Measurements from ENCODE around the gene ELFN1. TPM values are rescaled to one million over a fixed set of nuclear protein-coding genes. Genes with fewer than 3 reads are reported as not detected.
"Not testable (repeated sequence)": the region's sequence is repeated elsewhere in the genome, so short reads cannot be mapped to it uniquely, and the experiment has no call there.

ELFN1 gene
- total RNA-seq, 1 donor from 2014 or later = 4.3 TPM

DNA sequence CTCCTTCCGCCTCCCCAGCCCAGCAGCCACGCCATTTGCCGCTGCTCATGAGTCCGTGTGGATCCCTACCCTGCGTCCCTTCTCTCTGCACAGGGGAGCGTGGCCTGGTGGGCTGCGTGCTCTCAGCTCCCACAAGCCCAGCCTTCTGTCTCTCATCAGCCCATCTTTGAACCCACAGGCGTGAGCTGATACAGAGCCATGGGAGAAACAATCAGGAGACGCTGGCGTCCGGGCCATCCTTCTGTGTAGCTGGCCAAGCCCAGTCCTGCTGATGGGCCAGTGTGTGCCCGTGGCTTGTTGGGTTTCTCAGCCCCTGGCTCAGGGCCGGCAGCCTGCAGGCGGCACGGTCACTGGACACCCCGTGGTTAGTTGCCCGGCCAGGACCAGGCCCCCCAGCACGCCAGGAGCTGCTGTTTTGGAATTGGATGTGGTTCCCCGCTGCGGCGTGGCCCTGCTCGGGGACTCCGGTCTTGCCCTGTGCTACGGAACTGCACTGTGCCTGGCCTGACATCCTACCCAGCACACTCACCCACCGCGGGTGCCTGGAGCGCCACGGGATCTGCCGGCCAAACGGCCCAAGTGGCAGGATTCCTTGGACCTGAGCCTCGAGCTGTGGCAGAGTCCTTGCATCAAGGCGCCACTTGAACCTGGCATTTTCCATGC lies 88.9 kb downstream of the ELFN1 start:
- ATAC-seq = peak; percentile 16
- Histone ChIP-seq H3K4me3 (no peak overlapping the region), H3K27ac (no peak overlapping the region), H3K36me3 (no peaks in the 10 kb centered on the region), H3K27me3 (peaks cover 3% of the 10 kb centered on the region), H3K4me1 (no peaks in the 10 kb centered on the region), H3K9me3 (no peaks in the 10 kb centered on the region)
- peak; percentile 46 for DNase-seq
- TF ChIP-seq, protein P1, sequence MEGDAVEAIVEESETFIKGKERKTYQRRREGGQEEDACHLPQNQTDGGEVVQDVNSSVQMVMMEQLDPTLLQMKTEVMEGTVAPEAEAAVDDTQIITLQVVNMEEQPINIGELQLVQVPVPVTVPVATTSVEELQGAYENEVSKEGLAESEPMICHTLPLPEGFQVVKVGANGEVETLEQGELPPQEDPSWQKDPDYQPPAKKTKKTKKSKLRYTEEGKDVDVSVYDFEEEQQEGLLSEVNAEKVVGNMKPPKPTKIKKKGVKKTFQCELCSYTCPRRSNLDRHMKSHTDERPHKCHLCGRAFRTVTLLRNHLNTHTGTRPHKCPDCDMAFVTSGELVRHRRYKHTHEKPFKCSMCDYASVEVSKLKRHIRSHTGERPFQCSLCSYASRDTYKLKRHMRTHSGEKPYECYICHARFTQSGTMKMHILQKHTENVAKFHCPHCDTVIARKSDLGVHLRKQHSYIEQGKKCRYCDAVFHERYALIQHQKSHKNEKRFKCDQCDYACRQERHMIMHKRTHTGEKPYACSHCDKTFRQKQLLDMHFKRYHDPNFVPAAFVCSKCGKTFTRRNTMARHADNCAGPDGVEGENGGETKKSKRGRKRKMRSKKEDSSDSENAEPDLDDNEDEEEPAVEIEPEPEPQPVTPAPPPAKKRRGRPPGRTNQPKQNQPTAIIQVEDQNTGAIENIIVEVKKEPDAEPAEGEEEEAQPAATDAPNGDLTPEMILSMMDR (IDR thresholded peaks at IDR 0.05) = no peak
- intact Hi-C loops (cut with DNase I) = no loop called here

DNA sequence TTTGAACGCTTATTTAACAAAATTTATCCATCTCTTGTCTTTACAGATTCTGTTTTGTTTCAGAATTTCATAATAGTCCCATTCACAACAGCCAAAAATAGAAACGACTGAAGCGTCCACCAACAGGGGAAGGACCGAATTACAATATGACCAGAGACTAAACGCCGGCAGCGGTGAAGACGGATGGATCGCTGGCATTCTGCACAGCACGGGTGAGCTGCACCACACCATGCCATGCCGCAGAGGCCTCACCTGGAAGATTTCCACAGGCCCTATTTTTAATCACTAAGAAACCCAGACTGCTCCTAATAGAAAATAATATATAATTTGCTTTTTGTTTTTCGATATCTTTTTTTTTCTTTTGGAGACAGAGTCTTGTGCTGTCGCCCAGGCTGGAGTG lies 91.0 kb downstream of the ELFN1 start:
- Histone ChIP-seq H3K36me3 (no peaks in the 10 kb centered on the region), H3K4me3 (no peak overlapping the region), H3K4me1 (no peaks in the 10 kb centered on the region), H3K27me3 (peaks cover 3% of the 10 kb centered on the region), H3K27ac (no peak overlapping the region), H3K9me3 (no peaks in the 10 kb centered on the region)
- TF ChIP-seq, protein P1 (IDR thresholded peaks at IDR 0.05) = no peak
- intact Hi-C loops (cut with DNase I) = no loop called here
- DNase-seq (no peak), ATAC-seq (no peak)

DNA sequence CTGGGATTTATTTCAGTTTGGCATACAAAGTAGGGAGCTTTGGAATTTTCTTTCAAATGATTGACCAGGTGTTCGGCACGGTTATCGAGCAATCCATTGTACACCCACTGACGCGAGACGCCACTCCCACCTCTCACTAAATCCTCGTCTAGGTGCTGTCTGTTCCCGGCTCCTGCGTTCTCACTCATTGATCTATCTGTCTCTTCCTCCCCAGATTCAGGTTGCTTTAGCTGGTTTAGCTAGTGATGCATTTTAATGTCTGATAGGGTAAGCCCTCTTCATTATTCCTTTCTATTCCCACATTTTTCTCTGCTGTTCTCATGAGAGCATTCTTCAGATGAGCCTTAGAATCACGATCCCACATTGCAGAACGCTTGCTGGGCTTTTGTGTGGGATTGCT lies 91.7 kb downstream of the ELFN1 start:
- TF ChIP-seq, protein P1 (IDR thresholded peaks at IDR 0.05) = no peak
- Histone ChIP-seq H3K9me3 (no peaks in the 10 kb centered on the region), H3K4me1 (no peaks in the 10 kb centered on the region), H3K27ac (no peak overlapping the region), H3K27me3 (peaks cover 2% of the 10 kb centered on the region), H3K4me3 (no peak overlapping the region), H3K36me3 (no peaks in the 10 kb centered on the region)
- ATAC-seq (no peak), DNase-seq (no peak)
- intact Hi-C loops (cut with DNase I) = no loop called here

DNA sequence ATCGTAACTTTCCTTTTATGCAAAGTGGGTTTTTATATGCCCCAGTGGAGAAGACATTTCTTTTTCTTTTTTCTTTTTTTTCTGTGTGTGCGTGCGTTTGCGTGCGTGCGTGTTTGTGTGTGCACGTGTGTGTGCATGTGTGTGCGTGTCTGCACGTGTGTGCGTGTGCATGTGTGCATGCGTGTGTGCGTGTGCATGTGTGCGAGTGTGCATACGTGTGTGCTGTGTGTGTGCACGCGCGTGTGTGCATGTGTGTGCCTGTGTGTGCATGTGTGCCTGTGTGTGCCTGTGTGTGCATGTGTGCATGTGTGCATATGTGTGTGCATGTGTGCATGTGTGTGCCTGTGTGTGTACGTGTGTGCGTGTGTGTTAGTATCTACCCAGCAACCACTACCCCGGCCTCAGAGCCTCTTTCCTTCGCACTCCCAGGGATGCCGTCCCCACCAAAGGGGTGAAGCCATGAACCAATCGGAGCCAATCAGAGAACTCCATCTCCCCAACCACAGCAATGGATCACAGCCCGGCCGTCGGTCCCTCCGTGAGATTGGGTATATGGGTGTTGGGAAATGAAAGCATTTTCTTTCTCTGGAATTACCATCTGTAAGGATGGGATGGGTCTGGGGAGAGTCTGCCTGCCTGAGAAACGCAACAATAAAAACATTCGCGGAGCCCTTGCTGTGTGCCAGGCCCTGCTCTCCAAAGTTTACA lies 92.3 kb downstream of the ELFN1 start:
- Histone ChIP-seq H3K27ac (no peak overlapping the region), H3K4me3 (no peak overlapping the region), H3K4me1 (no peaks in the 10 kb centered on the region), H3K27me3 (no peaks in the 10 kb centered on the region), H3K9me3 (no peaks in the 10 kb centered on the region), H3K36me3 (no peaks in the 10 kb centered on the region)
- peak; percentile 13 for DNase-seq
- no peak for ATAC-seq
- TF ChIP-seq, protein P1 (IDR thresholded peaks at IDR 0.05) = no peak
- intact Hi-C loops (cut with DNase I) = no loop called here

DNA sequence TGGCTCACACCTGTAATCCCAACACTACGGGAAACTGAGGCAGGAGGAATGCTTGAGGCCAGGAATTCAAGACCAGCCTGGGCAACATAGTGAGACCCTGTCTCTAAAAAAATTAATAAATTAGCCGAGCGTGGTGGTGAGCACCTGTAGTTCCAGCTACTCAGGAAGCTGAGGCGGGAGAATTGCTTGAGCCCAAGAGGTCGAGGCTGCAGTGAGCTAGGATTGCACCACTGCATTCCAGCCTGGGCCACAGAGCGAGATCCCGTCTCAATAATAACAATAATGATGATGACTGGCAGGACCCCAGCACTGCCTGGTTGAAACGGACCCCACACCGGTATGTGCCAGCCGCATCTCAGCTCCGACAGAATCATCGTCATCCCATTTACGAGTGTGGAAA lies 93.0 kb downstream of the ELFN1 start:
- ATAC-seq (no peak), DNase-seq (no peak)
- H3K27me3 ChIP-seq = no peaks in the 10 kb centered on the region
- H3K4me3 ChIP-seq = no peak overlapping the region
- H3K27ac ChIP-seq = no peak overlapping the region
- TF ChIP-seq, protein P1 (IDR thresholded peaks at IDR 0.05) = no peak
- H3K4me1 ChIP-seq = no peaks in the 10 kb centered on the region
- no peaks in the 10 kb centered on the region for H3K36me3 ChIP-seq
- intact Hi-C loops (cut with DNase I) = no loop called here
- no peaks in the 10 kb centered on the region for H3K9me3 ChIP-seq

DNA sequence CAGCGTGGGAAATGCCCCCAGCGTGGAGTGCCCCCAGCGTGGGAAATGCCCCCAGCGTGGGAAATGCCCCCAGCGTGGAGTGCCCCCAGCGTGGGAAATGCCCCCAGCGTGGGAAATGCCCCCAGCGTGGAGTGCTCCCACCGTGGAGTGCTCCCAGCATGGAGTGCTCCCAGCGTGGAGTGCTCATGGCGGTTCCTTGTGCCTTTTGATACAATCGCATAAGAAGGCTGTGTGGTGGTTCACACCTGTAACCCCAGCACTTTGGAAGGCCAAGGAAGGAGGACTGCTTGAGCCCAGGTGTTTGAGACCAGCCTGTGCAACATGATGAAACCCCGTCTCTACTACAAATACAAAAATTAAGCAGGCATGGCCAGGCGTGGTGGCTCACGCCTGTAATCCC lies 93.8 kb downstream of the ELFN1 start:
- H3K4me3 ChIP-seq; DNase-seq; H3K27me3 ChIP-seq; ATAC-seq; H3K36me3 ChIP-seq; H3K9me3 ChIP-seq; H3K4me1 ChIP-seq; intact Hi-C loops (cut with DNase I); H3K27ac ChIP-seq: not testable (repeated sequence)
